Retinal pigment epithelial cell (primary cell): ENCODE measurements around the gene PLXNC1.

Experiments
- DNase-seq: peaks from one replicate; pipeline ENCODE4 v3.0.0-alpha.2; 2010; ENCODE audit warnings: low read depth
- H3K4me3 ChIP-seq: 2 replicates; pipeline ENCODE4 v1.5.1; 2011; ENCODE audit warnings: mild to moderate bottlenecking, low read length, control low read depth, moderate library complexity
- TF ChIP-seq, protein P1 (sequence below): conservative IDR thresholded peaks from 2 replicates; pipeline ENCODE4 v1.5.1; 2011; ENCODE audit warnings: low read depth, low read length, control low read depth, inconsistent platforms

Gene PLXNC1

DNA sequence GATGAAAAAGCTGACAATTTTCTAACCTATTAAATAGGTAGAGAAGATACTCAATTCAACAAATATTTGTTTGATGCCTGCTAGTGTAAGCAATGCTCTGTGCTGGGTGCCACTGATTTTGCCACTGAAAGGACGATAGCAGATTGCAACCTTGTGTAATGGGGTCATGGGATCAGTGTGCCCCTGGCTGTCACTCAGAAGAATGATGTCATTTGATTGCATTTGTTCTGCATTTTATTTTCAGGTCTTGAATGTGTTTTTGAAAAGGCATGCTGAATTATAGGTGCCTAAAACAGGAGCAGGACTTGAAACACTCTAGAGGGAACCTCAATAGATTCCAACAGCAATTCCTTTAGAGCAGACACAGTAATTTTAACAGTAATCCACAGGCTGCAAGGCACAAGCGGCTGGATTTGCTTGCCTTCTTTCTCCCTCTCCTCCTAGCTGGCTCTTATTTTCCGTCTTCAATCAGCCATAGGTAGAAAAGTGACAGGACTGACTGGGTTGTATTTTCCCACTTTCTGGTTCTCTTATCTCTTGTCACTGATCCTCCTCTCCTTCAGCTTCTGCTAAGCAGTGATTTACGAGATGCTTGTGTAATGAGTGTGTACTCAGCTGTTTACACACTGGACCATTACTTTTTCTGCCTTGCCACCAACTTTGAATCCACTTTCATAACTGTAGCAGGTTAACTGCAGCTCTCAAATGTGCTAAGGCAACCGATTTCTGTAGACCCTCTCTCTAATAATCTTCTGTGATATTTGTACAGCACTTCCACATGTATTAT is 4.1 kb downstream of the PLXNC1 start:
- TF ChIP-seq, protein P1, sequence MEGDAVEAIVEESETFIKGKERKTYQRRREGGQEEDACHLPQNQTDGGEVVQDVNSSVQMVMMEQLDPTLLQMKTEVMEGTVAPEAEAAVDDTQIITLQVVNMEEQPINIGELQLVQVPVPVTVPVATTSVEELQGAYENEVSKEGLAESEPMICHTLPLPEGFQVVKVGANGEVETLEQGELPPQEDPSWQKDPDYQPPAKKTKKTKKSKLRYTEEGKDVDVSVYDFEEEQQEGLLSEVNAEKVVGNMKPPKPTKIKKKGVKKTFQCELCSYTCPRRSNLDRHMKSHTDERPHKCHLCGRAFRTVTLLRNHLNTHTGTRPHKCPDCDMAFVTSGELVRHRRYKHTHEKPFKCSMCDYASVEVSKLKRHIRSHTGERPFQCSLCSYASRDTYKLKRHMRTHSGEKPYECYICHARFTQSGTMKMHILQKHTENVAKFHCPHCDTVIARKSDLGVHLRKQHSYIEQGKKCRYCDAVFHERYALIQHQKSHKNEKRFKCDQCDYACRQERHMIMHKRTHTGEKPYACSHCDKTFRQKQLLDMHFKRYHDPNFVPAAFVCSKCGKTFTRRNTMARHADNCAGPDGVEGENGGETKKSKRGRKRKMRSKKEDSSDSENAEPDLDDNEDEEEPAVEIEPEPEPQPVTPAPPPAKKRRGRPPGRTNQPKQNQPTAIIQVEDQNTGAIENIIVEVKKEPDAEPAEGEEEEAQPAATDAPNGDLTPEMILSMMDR = no peak
- no peak overlapping the region for H3K4me3 ChIP-seq
- DNase-seq = no peak

DNA sequence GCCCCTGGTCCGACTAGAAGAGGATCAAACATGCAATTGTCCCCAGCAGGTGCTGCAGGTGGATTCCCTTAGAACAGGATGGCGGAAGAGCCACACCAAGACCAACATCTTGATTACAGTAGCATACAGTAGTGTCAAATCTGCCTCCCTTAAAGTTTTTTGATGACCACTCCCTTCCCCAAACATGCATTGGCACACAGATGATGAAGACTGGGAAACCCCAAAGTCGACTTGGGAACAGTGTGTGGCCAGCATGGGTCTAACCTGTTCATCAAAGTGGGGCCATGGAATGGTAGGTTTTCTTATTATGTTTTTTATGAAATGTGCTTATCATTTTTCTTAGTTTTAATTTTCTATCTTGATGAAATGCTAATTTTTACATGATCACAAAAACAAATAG is 8.8 kb downstream of the PLXNC1 start:
- DNase-seq = no peak
- no peak overlapping the region for H3K4me3 ChIP-seq
- TF ChIP-seq, protein P1 = no peak

DNA sequence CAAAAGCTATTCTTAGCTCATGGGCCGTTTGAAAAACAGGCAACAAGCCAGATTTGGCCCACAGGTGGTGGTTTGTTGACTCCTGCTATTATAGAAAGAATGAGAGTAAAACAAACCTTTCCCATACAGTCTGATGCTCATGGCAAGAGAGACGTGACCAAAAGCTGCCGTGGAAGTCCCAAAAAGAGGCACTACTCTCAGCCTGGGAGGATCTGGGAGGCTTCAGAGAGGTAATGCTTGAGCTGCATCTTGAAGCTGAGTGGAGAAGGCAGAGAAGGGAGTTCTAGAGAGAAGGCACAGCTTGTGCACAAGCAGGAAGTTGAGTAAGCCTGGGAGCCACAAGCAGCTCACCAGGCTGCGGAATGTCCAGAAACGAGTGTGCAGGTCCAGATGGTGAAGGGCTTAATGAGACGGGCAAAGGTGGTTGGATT is 9.6 kb downstream of the PLXNC1 start:
- no peak for DNase-seq
- TF ChIP-seq, protein P1 = no peak
- H3K4me3 ChIP-seq = no peak overlapping the region

DNA sequence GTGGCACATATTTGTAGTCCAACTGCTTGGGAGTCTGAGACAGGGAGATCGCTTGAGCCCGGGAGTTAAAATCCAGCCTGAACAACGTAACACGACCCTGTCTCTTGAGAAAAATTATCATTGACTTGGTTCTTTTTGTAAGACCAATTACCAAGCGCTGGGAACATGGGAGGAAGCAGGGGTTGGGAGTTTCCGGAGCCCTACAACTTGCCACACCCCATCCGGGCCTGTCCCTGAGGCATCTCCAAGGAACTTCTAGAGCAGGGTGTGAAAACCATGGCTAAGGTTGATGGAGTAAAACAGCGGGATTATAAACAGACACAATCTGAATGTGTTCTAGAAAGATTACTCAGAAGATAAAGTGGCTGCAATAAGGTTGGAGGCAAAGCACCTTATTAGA is 10.3 kb downstream of the PLXNC1 start:
- no peak overlapping the region for H3K4me3 ChIP-seq
- no peak for DNase-seq
- TF ChIP-seq, protein P1 = no peak

DNA sequence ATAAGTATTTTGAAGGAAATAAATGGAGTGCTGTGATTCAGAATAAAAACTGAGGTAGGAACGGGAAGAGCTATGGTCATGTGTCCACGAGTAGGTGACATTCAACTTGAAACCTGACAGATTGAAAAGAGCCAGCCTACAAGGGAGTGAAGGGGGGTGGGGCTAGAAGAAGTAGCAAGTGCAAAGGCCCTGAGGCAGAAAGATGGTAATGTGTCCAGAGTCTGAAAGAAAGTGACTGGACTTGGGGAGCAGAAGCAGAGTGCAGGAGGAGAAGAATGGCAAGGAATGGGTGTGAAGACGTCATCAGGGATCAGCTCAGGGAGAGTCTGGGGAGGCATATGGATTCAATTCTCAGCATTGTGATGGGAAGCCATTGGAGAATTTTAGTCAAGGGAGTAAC is 13.7 kb downstream of the PLXNC1 start:
- TF ChIP-seq, protein P1 = no peak
- DNase-seq = no peak
- no peak overlapping the region for H3K4me3 ChIP-seq

DNA sequence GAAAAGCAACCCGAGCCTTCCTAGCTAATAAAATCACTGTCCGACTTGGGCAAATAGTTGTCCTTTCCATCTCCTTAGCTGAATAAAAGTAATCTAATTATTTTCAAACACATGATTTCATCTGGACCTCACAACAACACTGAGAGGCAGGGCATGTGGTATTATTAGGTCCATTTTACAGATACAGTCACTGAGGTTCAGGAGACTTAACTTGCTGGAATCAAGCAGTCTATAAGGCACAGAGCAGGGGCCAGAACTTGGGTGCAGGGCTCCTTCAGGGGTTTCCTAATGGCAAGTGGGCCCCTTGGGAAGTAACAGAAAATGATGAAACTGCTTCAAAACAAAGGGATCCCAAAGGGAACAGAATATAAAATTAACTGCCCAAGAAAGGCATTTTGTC is 15.5 kb downstream of the PLXNC1 start:
- H3K4me3 ChIP-seq = no peak overlapping the region
- TF ChIP-seq, protein P1 = no peak
- no peak for DNase-seq

DNA sequence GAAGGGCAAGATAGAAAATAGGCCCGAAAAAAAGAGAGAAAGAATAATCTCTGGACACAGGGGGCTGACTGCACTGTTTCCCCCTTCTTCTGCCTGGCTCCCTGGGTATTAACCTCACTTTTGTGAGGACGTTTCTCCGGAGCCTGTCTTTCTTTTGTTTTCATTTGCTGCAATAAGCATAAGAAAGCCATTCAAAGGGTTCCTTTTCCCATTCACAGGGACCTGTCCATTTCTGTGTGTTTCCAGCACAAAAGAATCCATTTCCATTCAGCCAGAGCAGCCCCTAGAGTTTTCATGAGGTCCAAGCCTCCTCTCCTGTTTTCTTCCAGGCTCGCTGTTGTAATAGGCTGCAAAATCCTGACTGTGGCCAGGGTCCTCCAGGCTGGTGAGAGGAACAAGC is 16.8 kb downstream of the PLXNC1 start:
- H3K4me3 ChIP-seq = no peak overlapping the region
- TF ChIP-seq, protein P1 = no peak
- DNase-seq = no peak
